Measurements from ENCODE around the gene VAMP8. TPM values are rescaled to one million over a fixed set of nuclear protein-coding genes. Genes with fewer than 3 reads are reported as not detected.
"Not testable (repeated sequence)": the region's sequence is repeated elsewhere in the genome, so short reads cannot be mapped to it uniquely, and the experiment has no call there.

Gene VAMP8
- total RNA-seq, 2 donors from 2014 or later = 83.2 to 160 TPM

- Mint-ChIP-seq H3K27me3 (no peaks in the 10 kb centered on the region), H3K9me3 (no peaks in the 10 kb centered on the region), H3K4me1 (ENCODE audit: low read depth in 2 of 2) (peaks cover 15 to 19% of the 10 kb centered on the region in 2 donors), H3K36me3 (peaks cover 7% of the 10 kb centered on the region), H3K4me3 (peak overlapping the region; percentile 26), H3K27ac (peak overlapping the region in 1 of 2 donors; percentile 82)
- DNase-seq (ENCODE audit: low spot score) (no peak), ATAC-seq (no peak)
Observed at GRCh38 chr2:85613717-85614515, 36.5 kb downstream of the VAMP8 start.

DNA sequence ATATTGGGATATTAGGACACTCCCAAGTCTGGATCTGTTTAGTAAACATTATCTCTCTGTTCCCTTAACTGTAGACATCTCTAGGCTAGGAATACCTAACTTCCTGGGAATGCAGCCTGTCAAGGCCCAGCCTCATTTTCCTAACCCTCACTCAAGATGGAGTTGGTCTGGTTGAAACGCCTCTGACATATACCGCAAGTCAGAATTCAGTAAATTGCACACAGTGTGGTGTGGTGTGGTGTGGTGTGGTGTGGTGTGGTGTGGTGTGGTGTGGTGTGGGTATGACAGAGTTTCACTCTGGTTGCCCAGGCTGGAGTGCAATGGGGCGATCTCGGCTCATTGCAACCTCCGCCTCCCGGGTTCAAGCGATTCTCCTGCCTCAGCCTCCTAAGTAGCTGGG, 37.4 kb downstream of the VAMP8 start:
- peaks cover 18 to 21% of the 10 kb centered on the region in 2 donors for H3K4me1 Mint-ChIP-seq (ENCODE audit: low read depth in 2 of 2)
- DNase-seq (ENCODE audit: low spot score); H3K4me3 Mint-ChIP-seq; ATAC-seq; H3K9me3 Mint-ChIP-seq; H3K27ac Mint-ChIP-seq; H3K27me3 Mint-ChIP-seq: not testable (repeated sequence)
- peaks cover 11% of the 10 kb centered on the region for H3K36me3 Mint-ChIP-seq

- no peak overlapping the region for H3K4me3 Mint-ChIP-seq
- no peaks in the 10 kb centered on the region for H3K27me3 Mint-ChIP-seq
- DNase-seq (ENCODE audit: low spot score) (no peak), ATAC-seq (no peak)
- peaks cover 11% of the 10 kb centered on the region for H3K36me3 Mint-ChIP-seq
- peaks cover 14 to 18% of the 10 kb centered on the region in 2 donors for H3K4me1 Mint-ChIP-seq (ENCODE audit: low read depth in 2 of 2)
- H3K9me3 Mint-ChIP-seq = no peaks in the 10 kb centered on the region
- H3K27ac Mint-ChIP-seq = peak overlapping the region; percentile 92 to 93
Observed at GRCh38 chr2:85615413-85615728, 38.0 kb downstream of the VAMP8 start.

- DNase-seq (ENCODE audit: low spot score); H3K9me3 Mint-ChIP-seq; H3K27me3 Mint-ChIP-seq; ATAC-seq: not testable (repeated sequence)
- peaks cover 12 to 17% of the 10 kb centered on the region in 2 donors for H3K4me1 Mint-ChIP-seq (ENCODE audit: low read depth in 2 of 2)
- peaks cover 14% of the 10 kb centered on the region for H3K36me3 Mint-ChIP-seq
- H3K27ac Mint-ChIP-seq = peak overlapping the region; percentile 92 to 93
- peak overlapping the region; percentile 98 for H3K4me3 Mint-ChIP-seq
Observed at GRCh38 chr2:85617723-85618122, 40.3 kb downstream of the VAMP8 start.

DNA sequence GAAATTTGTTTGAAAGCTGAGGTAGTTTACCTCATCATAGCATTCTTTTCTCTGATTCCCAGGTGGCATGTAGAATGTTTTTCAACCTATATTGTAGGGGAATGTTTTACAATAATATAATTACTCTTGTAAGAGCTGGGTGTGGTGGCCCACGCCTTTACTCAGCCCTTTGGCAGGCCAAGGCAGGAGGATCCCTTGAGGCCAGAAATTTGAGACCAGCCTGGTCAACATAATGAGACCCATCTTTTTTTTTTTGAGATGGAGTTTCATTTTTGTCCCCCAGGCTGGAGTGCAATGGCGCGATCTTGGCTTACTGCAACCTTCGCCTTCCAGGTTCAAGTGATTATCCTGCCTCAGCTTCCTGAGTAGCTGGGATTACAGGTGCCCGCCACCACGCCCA, 42.2 kb downstream of the VAMP8 start:
- Mint-ChIP-seq H3K27ac (no peak overlapping the region), H3K9me3 (no peaks in the 10 kb centered on the region), H3K36me3 (peaks cover 31% of the 10 kb centered on the region), H3K27me3 (no peaks in the 10 kb centered on the region), H3K4me1 (ENCODE audit: low read depth in 2 of 2) (peaks cover 12 to 17% of the 10 kb centered on the region in 2 donors), H3K4me3 (no peak overlapping the region)
- DNase-seq (ENCODE audit: low spot score) (no peak), ATAC-seq (no peak)

DNA sequence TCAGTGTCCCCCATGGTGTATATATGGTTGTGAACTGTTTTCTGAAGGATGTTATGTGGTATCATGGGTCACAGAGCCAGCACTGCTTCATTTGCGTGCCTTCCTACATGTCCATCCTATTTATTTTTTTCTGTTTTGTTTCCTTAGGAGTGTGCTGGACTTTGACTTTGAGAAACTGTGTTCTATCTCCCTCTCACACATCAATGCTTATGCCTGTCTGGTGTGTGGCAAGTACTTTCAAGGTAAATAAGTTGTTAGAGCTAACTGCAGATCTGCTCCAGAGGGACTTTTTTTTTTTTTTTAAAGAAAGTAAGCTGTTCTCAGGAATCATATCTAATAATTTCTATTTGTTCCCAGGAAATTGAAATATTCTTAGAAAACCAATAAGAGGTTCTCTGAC, 44.0 kb downstream of the VAMP8 start:
- H3K36me3 Mint-ChIP-seq = peaks cover 38% of the 10 kb centered on the region
- H3K4me3 Mint-ChIP-seq = no peak overlapping the region
- no peaks in the 10 kb centered on the region for H3K9me3 Mint-ChIP-seq
- no peak overlapping the region for H3K27ac Mint-ChIP-seq
- H3K27me3 Mint-ChIP-seq = no peaks in the 10 kb centered on the region
- DNase-seq (ENCODE audit: low spot score) = no peak
- ATAC-seq = no peak
- peaks cover 12 to 13% of the 10 kb centered on the region in 2 donors for H3K4me1 Mint-ChIP-seq (ENCODE audit: low read depth in 2 of 2)

DNA sequence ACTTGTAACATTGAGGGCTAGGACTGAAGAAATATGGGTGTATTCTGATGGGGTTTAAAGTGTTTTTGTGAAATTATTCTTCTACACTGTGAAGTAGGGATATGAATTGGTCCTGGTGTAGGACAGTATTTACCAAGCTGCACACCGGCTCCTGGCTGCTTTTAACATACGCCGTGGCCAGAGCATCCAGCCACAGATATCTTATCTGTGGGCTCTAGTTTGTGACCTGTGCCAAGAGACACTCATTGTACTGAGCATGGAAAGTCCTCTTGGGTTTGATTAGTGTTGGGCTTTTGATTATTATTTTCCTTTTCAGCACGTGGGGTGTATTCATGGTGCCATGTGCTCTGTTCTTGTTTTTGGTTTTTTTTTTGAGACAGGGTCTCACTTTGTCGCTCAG, 46.6 kb downstream of the VAMP8 start:
- Mint-ChIP-seq H3K27me3 (no peaks in the 10 kb centered on the region), H3K4me1 (ENCODE audit: low read depth in 2 of 2) (peaks cover 8 to 13% of the 10 kb centered on the region in 2 donors), H3K4me3 (no peak overlapping the region), H3K27ac (peak overlapping the region in 1 of 2 donors; percentile 21), H3K36me3 (peaks cover 40% of the 10 kb centered on the region), H3K9me3 (no peaks in the 10 kb centered on the region)
- no peak for DNase-seq (ENCODE audit: low spot score)
- no peak for ATAC-seq

DNA sequence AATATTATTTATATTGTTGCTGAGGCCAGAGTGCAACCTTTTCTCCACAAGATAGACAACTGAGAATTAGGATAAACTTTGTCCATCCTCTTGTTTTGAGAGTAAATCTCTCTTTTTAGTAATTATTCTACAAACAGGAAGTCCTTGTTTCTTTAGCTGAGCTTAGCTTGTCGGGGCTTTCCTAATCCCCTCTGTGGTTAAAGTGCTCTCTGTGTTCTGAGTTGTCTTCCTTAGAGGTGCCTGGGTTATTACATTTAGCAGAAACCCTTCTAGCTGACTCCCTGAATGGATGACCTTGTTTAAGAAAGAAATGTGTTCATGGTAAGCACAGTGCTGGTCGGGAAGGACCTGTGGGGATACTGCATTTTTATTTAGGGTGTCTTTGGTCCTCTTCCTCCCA, 51.3 kb downstream of the VAMP8 start:
- H3K4me3 Mint-ChIP-seq = peak overlapping the region; percentile 55
- no peaks in the 10 kb centered on the region for H3K9me3 Mint-ChIP-seq
- H3K27me3 Mint-ChIP-seq = no peaks in the 10 kb centered on the region
- DNase-seq (ENCODE audit: low spot score) (no peak), ATAC-seq (peak; percentile 83 to 93)
- peaks cover 13 to 15% of the 10 kb centered on the region in 2 donors for H3K4me1 Mint-ChIP-seq (ENCODE audit: low read depth in 2 of 2)
- peak overlapping the region; percentile 71 to 86 for H3K27ac Mint-ChIP-seq
- H3K36me3 Mint-ChIP-seq = peaks cover 30% of the 10 kb centered on the region

GRCh38 chr2:85631316-85631715, 53.9 kb downstream of the VAMP8 start:
- DNase-seq (ENCODE audit: low spot score) (no peak), ATAC-seq (no peak)
- H3K4me3 Mint-ChIP-seq = no peak overlapping the region
- H3K36me3 Mint-ChIP-seq = peaks cover 29% of the 10 kb centered on the region
- no peaks in the 10 kb centered on the region for H3K9me3 Mint-ChIP-seq
- H3K27ac Mint-ChIP-seq = no peak overlapping the region
- no peaks in the 10 kb centered on the region for H3K27me3 Mint-ChIP-seq
- H3K4me1 Mint-ChIP-seq (ENCODE audit: low read depth in 2 of 2) = peaks cover 20 to 21% of the 10 kb centered on the region in 2 donors

Other genes starting within 250 kb of the VAMP8 start
- 100 to 1,000 TPM; 133 to 174 TPM for gene TGOLN2, start 249.6 kb upstream of the VAMP8 start, total RNA-seq
- 10 to 100 TPM; 25.5 to 32.7 TPM for gene RETSAT, start 223.1 kb upstream of the VAMP8 start, total RNA-seq
- 10 to 100 TPM; 19.8 to 19.9 TPM for gene ELMOD3, start 222.8 kb upstream of the VAMP8 start, total RNA-seq
- 10 to 100 TPM in 1 of 2 donors, 1 to 10 TPM in 1; 8.4 to 12.9 TPM for gene CAPG, start 167.2 kb upstream of the VAMP8 start, total RNA-seq
- under 1 TPM; 0.24 to 0.81 TPM for gene SH2D6, start 158.9 kb upstream of the VAMP8 start, total RNA-seq
- gene MAT2A, start 38.4 kb upstream of the VAMP8 start, total RNA-seq = 100 to 1,000 TPM; 246 to 503 TPM
- 10 to 100 TPM; 24.9 to 37.1 TPM for gene GGCX, start 16.1 kb upstream of the VAMP8 start, total RNA-seq
- gene VAMP5, start 6.8 kb downstream of the VAMP8 start, total RNA-seq = 10 to 100 TPM; 30.5 to 50.7 TPM
- gene RNF181, start 18.2 kb downstream of the VAMP8 start, total RNA-seq = 100 to 1,000 TPM; 116 to 149 TPM
- gene TMEM150A, start 25.1 kb downstream of the VAMP8 start, total RNA-seq = 1 to 10 TPM; 4.7 to 6.4 TPM
- 10 to 100 TPM; 29.1 to 29.2 TPM for gene C2orf68, start 34.5 kb downstream of the VAMP8 start, total RNA-seq
- gene USP39, start 38.6 kb downstream of the VAMP8 start, total RNA-seq = 100 to 1,000 TPM in 1 of 2 donors, 10 to 100 TPM in 1; 72.9 to 107 TPM
- not detected for gene SFTPB, start 90.6 kb downstream of the VAMP8 start, total RNA-seq
- gene GNLY, start 116.8 kb downstream of the VAMP8 start, total RNA-seq = 100 to 1,000 TPM; 599 to 903 TPM
- not detected for gene ATOH8, start 176.4 kb downstream of the VAMP8 start, total RNA-seq

All from natural killer cell treated with Interleukin-12 subunit alpha and Interleukin-12 subunit beta and Interleukin-15 and Interleukin-18, amount 100 ng/mL, for 72 hours (primary cell).